ENCODE results near the gene DYRK2. TPM values are rescaled to one million over a fixed set of nuclear protein-coding genes. Genes with fewer than 3 reads are reported as not detected.

Gene DYRK2
- total RNA-seq, 4 donors from 2014 or later = 14.1 to 25.7 (median 15.9) TPM

GRCh38 chr12:67645126-67645525, 3.4 kb upstream of the DYRK2 start:
- TF ChIP-seq POLR2A (IDR thresholded peaks at IDR 0.05) = no peak
- TF ChIP-seq CTCF (IDR thresholded peaks at IDR 0.05 in 4 of 5, conservative IDR thresholded peaks at IDR 0.05 in 1 of 5) = no peak
- H3K36me3 ChIP-seq = no peaks in the 10 kb centered on the region
- intact Hi-C loops (cut with DNase I; ENCODE audit: low total_unique reads) (loop anchor here (5.0 to 10.0 kb wide), 3 partner anchors 182 to 380 kb away; partner anchors contain the start of gene CAND1), in situ Hi-C loops (cut with MboI; ENCODE audit: low sequenced_read_pairs in 4 of 4) (loop anchor here in 1 of 4 donors (10.0 kb wide), 1 partner anchor 120 kb away; no protein-coding TSS in a partner anchor)
- H3K4me1 ChIP-seq = peaks cover 5 to 6% of the 10 kb centered on the region in 2 donors
- no peaks in the 10 kb centered on the region for H3K9me3 ChIP-seq
- DNase-seq (no peak), ATAC-seq (no peak)
- no peak overlapping the region for H3K4me3 ChIP-seq
- no peaks in the 10 kb centered on the region for H3K27me3 ChIP-seq
- no peak overlapping the region for H3K27ac ChIP-seq

- H3K27ac ChIP-seq = no peak overlapping the region
- H3K4me1 ChIP-seq = peaks cover 9 to 11% of the 10 kb centered on the region in 2 donors
- H3K36me3 ChIP-seq = no peaks in the 10 kb centered on the region
- ATAC-seq = no peak
- TF ChIP-seq CTCF (IDR thresholded peaks at IDR 0.05 in 4 of 5, conservative IDR thresholded peaks at IDR 0.05 in 1 of 5) (no peak), POLR2A (IDR thresholded peaks at IDR 0.05) (no peak)
- in situ Hi-C loops (cut with MboI; ENCODE audit: low sequenced_read_pairs in 4 of 4) (loop anchor here in 1 of 4 donors (10.0 kb wide), 1 partner anchor 121 kb away; no protein-coding TSS in a partner anchor), intact Hi-C loops (cut with DNase I; ENCODE audit: low total_unique reads) (loop anchor here (5.0 to 10.0 kb wide), 3 partner anchors 182 to 381 kb away; partner anchors contain the start of gene CAND1)
- no peak for DNase-seq
- H3K27me3 ChIP-seq = no peaks in the 10 kb centered on the region
- H3K4me3 ChIP-seq = no peak overlapping the region
- no peaks in the 10 kb centered on the region for H3K9me3 ChIP-seq
Observed at GRCh38 chr12:67645601-67646000, 2.9 kb upstream of the DYRK2 start.

GRCh38 chr12:67646775-67647174, 1.8 kb upstream of the DYRK2 start:
- intact Hi-C loops (cut with DNase I; ENCODE audit: low total_unique reads) = loop anchor here (5.0 to 10.0 kb wide), 3 partner anchors 181 to 382 kb away; partner anchors contain the start of gene CAND1
- Histone ChIP-seq H3K4me1 (peaks cover 21 to 23% of the 10 kb centered on the region in 2 donors), H3K27me3 (no peaks in the 10 kb centered on the region), H3K9me3 (no peaks in the 10 kb centered on the region), H3K4me3 (no peak overlapping the region), H3K36me3 (no peaks in the 10 kb centered on the region), H3K27ac (peak overlapping the region in 2 of 4 donors; percentile 98 to 99)
- TF ChIP-seq CTCF (IDR thresholded peaks at IDR 0.05 in 4 of 5, conservative IDR thresholded peaks at IDR 0.05 in 1 of 5) = no peak
- TF ChIP-seq POLR2A (IDR thresholded peaks at IDR 0.05) = no peak
- in situ Hi-C loops (cut with MboI; ENCODE audit: low sequenced_read_pairs in 4 of 4) = loop anchor here in 1 of 4 donors (10.0 kb wide), 1 partner anchor 122 kb away; no protein-coding TSS in a partner anchor
- DNase-seq (no peak), ATAC-seq (no peak)

- in situ Hi-C loops (cut with MboI; ENCODE audit: low sequenced_read_pairs in 4 of 4) (loop anchor here in 1 of 4 donors (10.0 kb wide), 1 partner anchor 122 kb away; no protein-coding TSS in a partner anchor), intact Hi-C loops (cut with DNase I; ENCODE audit: low total_unique reads) (loop anchor here (5.0 to 10.0 kb wide), 3 partner anchors 180 to 382 kb away; partner anchors contain the start of gene CAND1)
- H3K27me3 ChIP-seq = no peaks in the 10 kb centered on the region
- peak overlapping the region; percentile 98 to 100 (median 99) for H3K27ac ChIP-seq
- H3K4me1 ChIP-seq = peaks cover 24 to 28% of the 10 kb centered on the region in 2 donors
- peak overlapping the region; percentile 94 to 98 (median 98) for H3K4me3 ChIP-seq
- DNase-seq (peak in 1 of 2 donors; percentile 5), ATAC-seq (no peak)
- no peak for TF ChIP-seq POLR2A (IDR thresholded peaks at IDR 0.05)
- no peak for TF ChIP-seq CTCF (IDR thresholded peaks at IDR 0.05 in 4 of 5, conservative IDR thresholded peaks at IDR 0.05 in 1 of 5)
- H3K36me3 ChIP-seq = no peaks in the 10 kb centered on the region
- no peaks in the 10 kb centered on the region for H3K9me3 ChIP-seq
Observed at GRCh38 chr12:67647181-67647798, 1.3 kb upstream of the DYRK2 start.

Measured in gastrocnemius medialis (tissue), 4 donors.